Keratinocyte (primary cell): ENCODE measurements around the gene ANO10. TPM values are rescaled to one million over a fixed set of nuclear protein-coding genes. Genes with fewer than 3 reads are reported as not detected.

ENCODE experiments used
- DNase-seq: peaks from one replicate; pipeline ENCODE4 v3.0.0-alpha.2; 2011; ENCODE audit warnings: low read depth, missing footprints, low spot score
- FAIRE-seq: peaks from 2 replicates; lab custom pipeline; 2011; peaks lifted over from hg19 to GRCh38; lab: Jason Lieb, UNC
- H2AFZ ChIP-seq: 2 replicates; pipeline ENCODE4 v1.6.0; 2012; ENCODE audit warnings: low read length, control low read depth, inconsistent platforms; ENCODE audit not compliant: control insufficient read depth
- H3K27ac ChIP-seq: 2 replicates; pipeline ENCODE4 v1.5.1; 2011; ENCODE audit warnings: low read length; ENCODE audit not compliant: control insufficient read depth, insufficient read depth
- H3K27me3 ChIP-seq: 3 replicates; pipeline ENCODE4 v1.6.0; 2011; ENCODE audit warnings: low read length; ENCODE audit not compliant: control insufficient read depth, insufficient read depth; ENCODE audit errors: extremely low read depth
- H3K36me3 ChIP-seq, 2 experiments: 2 replicates in 1 of 2; 3 replicates in 1 of 2; pipeline ENCODE4 v1.5.1; 2011; ENCODE audit warnings: low read length in 2 of 2, mild to moderate bottlenecking in 1 of 2; ENCODE audit not compliant: control insufficient read depth in 2 of 2, insufficient read depth in 2 of 2; ENCODE audit errors: extremely low read depth in 1 of 2
- H3K4me1 ChIP-seq: 3 replicates; pipeline ENCODE4 v1.5.1; 2011; ENCODE audit warnings: low read length; ENCODE audit not compliant: control insufficient read depth, insufficient read depth; ENCODE audit errors: extremely low read depth
- H3K4me2 ChIP-seq: 3 replicates; pipeline ENCODE4 v1.6.0; 2011; ENCODE audit warnings: low read depth, low read length; ENCODE audit not compliant: control insufficient read depth, insufficient read depth; ENCODE audit errors: extremely low read depth
- H3K4me3 ChIP-seq, 3 experiments: fragments of 200-600 bp in 1 of 3; sonication (generic) in 1 of 3; 2 replicates in 2 of 3; 3 replicates in 1 of 3; pipeline ENCODE4 v1.5.1; 2011 to 2016; ENCODE audit warnings: low read length in 3 of 3, mild to moderate bottlenecking in 3 of 3, control low read depth in 2 of 3, inconsistent platforms in 1 of 3, low read depth in 1 of 3, mixed read lengths in 1 of 3, mixed run types in 1 of 3, moderate library complexity in 1 of 3; ENCODE audit not compliant: control insufficient read depth in 2 of 3, insufficient read depth in 2 of 3; ENCODE audit errors: extremely low read depth in 1 of 3
- H3K79me2 ChIP-seq: 2 replicates; pipeline ENCODE4 v1.6.0; 2012; ENCODE audit warnings: low read length; ENCODE audit not compliant: control insufficient read depth, insufficient read depth
- H3K9ac ChIP-seq: 3 replicates; pipeline ENCODE4 v1.6.0; 2011; ENCODE audit warnings: low read length; ENCODE audit not compliant: control insufficient read depth, insufficient read depth; ENCODE audit errors: extremely low read depth
- H3K9me1 ChIP-seq: 3 replicates; pipeline ENCODE4 v1.6.0; 2011; ENCODE audit warnings: low read length; ENCODE audit not compliant: control insufficient read depth, insufficient read depth; ENCODE audit errors: extremely low read depth
- H3K9me3 ChIP-seq: 2 replicates; pipeline ENCODE4 v1.5.1; 2012; ENCODE audit warnings: low read depth, low read length; ENCODE audit not compliant: control insufficient read depth
- H4K20me1 ChIP-seq: 3 replicates; pipeline ENCODE4 v1.6.0; 2011; ENCODE audit warnings: low read length; ENCODE audit not compliant: control insufficient read depth, insufficient read depth; ENCODE audit errors: extremely low read depth
- CTCF ChIP-seq, 3 experiments: IDR thresholded peaks in 1 of 3; conservative IDR thresholded peaks in 1 of 3; optimal IDR thresholded peaks in 1 of 3; 2 replicates in 2 of 3; 3 replicates in 1 of 3; pipeline versions ENCODE3 to v1.5.1; 2011; ENCODE audit warnings: low read length in 3 of 3, mild to moderate bottlenecking in 3 of 3, moderate library complexity in 2 of 3, control low read depth in 1 of 3, inconsistent platforms in 1 of 3; ENCODE audit not compliant: insufficient read depth in 2 of 3; ENCODE audit errors: extremely low read depth in 1 of 3
- EZH2 ChIP-seq: IDR thresholded peaks from one replicate; pipeline ENCODE4 v1.6.1; 2012; ENCODE audit warnings: inconsistent platforms, mild to moderate bottlenecking, low read length, moderate library complexity
- dilution Hi-C: fragments of 300-500 bp; cut with MboI; formaldehyde crosslinking; loops from one replicate; pipeline ENCODE4 v1.7.0; 2020; ENCODE audit warnings: low sequenced_read_pairs; ENCODE audit not compliant: extremely low pct_ligation_motif_present
- polyA plus RNA-seq, 5 experiments: library from polyadenylated mRNA; depleted of rRNA in 3 of 5; stranded (reverse) in 3 of 5; stranded (forward) in 1 of 5; unstranded in 1 of 5; fragments of >200 nt; gene quantifications; 1 replicate in 1 of 5; 2 replicates in 3 of 5; 3 replicates in 1 of 5; pipeline versions ENCODE4 v1.2.1 to v1.2.3, GENCODE V29; 2011 to 2012; ENCODE audit warnings: missing spikeins in 2 of 5, low read depth in 1 of 5, low replicate concordance in 1 of 5

The ANO10 gene
- polyA plus RNA-seq, 1 donor (not counting 4 experiments of a cell fraction or from before 2014, with no cell fraction given), result 48.8 TPM

- no peak overlapping the region for H2AFZ ChIP-seq
- DNase-seq, result no peak
Measured at GRCh38 chr3:43378066-43378935, 243.5 kb downstream of the ANO10 start.

GRCh38 chr3:43373560-43373928, 248.3 kb downstream of the ANO10 start:
- Histone ChIP-seq H3K4me1 (peaks cover 3% of the 10 kb centered on the region), H3K9ac (no peak overlapping the region), H3K36me3 (no peaks in the 10 kb centered on the region), H2AFZ (no peak overlapping the region), H3K27me3 (no peaks in the 10 kb centered on the region), H3K79me2 (no peaks in the 10 kb centered on the region), H3K9me1 (no peaks in the 10 kb centered on the region), H3K4me3 (no peak overlapping the region), H3K9me3 (no peaks in the 10 kb centered on the region), H3K27ac (no peak overlapping the region), H3K4me2 (no peak overlapping the region), H4K20me1 (no peaks in the 10 kb centered on the region)
- FAIRE-seq, result no peak
- no peak for TF ChIP-seq EZH2
- dilution Hi-C loops, result no loop called here
- DNase-seq, result no peak

More at GRCh38 chr3:43378066-43378935, 243.5 kb downstream of the ANO10 start:
- TF ChIP-seq CTCF (optimal IDR thresholded peaks at IDR 0.05 in 1 of 3, IDR thresholded peaks at IDR 0.05 in 1 of 3, conservative IDR thresholded peaks at IDR 0.05 in 1 of 3; ENCODE audit: extremely low read depth in 1 of 3, insufficient read depth in 2 of 3, low read length in 3 of 3), result peak; percentile 77 to 85 (median 81)
- TF ChIP-seq EZH2, result no peak
- dilution Hi-C loops, result no loop called here
- H3K27ac ChIP-seq, result no peak overlapping the region
- no peaks in the 10 kb centered on the region for H3K27me3 ChIP-seq
- no peak overlapping the region for H3K4me2 ChIP-seq
- no peaks in the 10 kb centered on the region for H3K9me1 ChIP-seq
- H3K9me3 ChIP-seq, result no peaks in the 10 kb centered on the region
- peaks cover 4% of the 10 kb centered on the region for H3K4me1 ChIP-seq
- no peaks in the 10 kb centered on the region for H3K36me3 ChIP-seq
- H4K20me1 ChIP-seq, result no peaks in the 10 kb centered on the region
- no peak for FAIRE-seq
- no peak overlapping the region for H3K4me3 ChIP-seq
- H3K9ac ChIP-seq, result no peak overlapping the region
- H3K79me2 ChIP-seq, result no peaks in the 10 kb centered on the region
